ENCODE results near the gene HENMT1. TPM values are rescaled to one million over a fixed set of nuclear protein-coding genes. Genes with fewer than 3 reads are reported as not detected.

Gene HENMT1
- total RNA-seq, 1 experiment from 2014 or later = 6.2 TPM

DNA sequence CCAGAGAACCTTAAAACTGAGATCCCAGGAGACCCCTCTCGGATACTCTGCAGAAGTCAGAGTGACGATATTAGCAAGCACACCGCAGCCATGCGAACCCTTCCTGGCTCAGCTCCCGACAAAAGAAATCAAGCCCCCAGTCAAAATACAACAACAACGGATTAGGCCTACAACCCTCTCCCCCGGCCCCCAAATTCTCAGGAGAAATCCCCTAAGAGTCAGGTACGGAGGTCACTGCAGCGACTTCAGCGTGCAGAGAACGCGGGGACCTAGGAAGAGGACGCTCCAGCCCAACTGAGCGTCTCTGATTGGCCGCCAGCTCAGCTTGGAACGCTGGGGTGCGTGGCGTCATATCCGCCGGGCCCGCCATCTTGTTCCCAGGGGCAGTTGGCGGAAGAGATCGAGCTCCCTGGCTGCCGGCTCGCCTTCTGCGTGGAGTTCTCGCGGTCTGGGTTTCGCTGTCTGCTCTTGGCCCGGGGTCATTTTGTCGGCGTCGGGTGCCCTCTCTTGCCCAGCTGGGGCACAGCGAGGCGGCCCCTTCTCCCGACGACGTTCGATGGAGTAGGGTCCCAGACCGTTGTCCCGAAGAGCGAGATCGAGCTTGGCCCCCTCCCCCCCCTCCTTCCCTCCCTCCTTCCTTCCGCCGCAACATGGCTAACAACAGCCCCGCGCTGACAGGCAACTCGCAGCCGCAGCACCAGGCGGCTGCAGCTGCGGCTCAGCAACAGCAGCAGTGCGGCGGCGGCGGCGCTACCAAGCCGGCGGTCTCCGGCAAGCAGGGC lies 31.2 kb upstream of the HENMT1 start, which contains the start of gene PRPF38B:
PRPF38B (plus strand) TSS at position 369 of the 782 bp plus-strand sequence; CDS start at position 651, 282 bp downstream.
- no peaks in the 10 kb centered on the region for H3K27me3 ChIP-seq (ENCODE audit: insufficient read depth, low read length)
- peak within 1 kb of the TSS; percentile 2 for H4K5ac ChIP-seq (ENCODE audit: insufficient read length, low read depth, low read length)
- H3K79me1 ChIP-seq (ENCODE audit: insufficient read depth, low read depth, low read length, poor library complexity, severe bottlenecking) = peaks cover 3% of the 10 kb centered on the region
- peak within 1 kb of the TSS; percentile 56 for H2BK5ac ChIP-seq (ENCODE audit: insufficient read length, low read length)
- Mint-ChIP-seq H3K9me3 (no peaks in the 10 kb centered on the region), H3K27ac (peak within 1 kb of the TSS; percentile 99 to 100 (median 100)), H3K4me3 (peak within 1 kb of the TSS; percentile 99 to 100), H3K27me3 (ENCODE audit: low read depth) (no peaks in the 10 kb centered on the region; the same call in 1 of the 2 replicates), H3K4me1 (peaks cover 19 to 23% of the 10 kb centered on the region in 2 experiments), H3K36me3 (ENCODE audit: insufficient read depth in 1 of 3, low read depth in 3 of 3) (peaks cover 21 to 36% (median 24%) of the 10 kb centered on the region in 3 experiments; a peak in 6 of 7 replicates)
- H3K18ac ChIP-seq (ENCODE audit: insufficient read length, low read depth, low read length) = peak within 1 kb of the TSS; percentile 96
- no peak within 1 kb of the TSS for H2AK5ac ChIP-seq (ENCODE audit: insufficient read length, low read length)
- H3K23ac ChIP-seq (ENCODE audit: insufficient read length, low read depth, low read length) = no peak within 1 kb of the TSS
- peak within 1 kb of the TSS; percentile 91 for H3K56ac ChIP-seq (ENCODE audit: insufficient read length, low read depth, low read length)
- no peak within 1 kb of the TSS for H2BK15ac ChIP-seq (ENCODE audit: low read depth, low read length)
- peak; percentile 94 for DNase-seq
- H3K9ac ChIP-seq (ENCODE audit: extremely low read depth, insufficient read length, low read length) = peak within 1 kb of the TSS; percentile 99
- H3T11ph ChIP-seq (ENCODE audit: low read length) = no peak within 1 kb of the TSS
- H3K27ac ChIP-seq (ENCODE audit: insufficient read length, low read depth, low read length) = peak within 1 kb of the TSS; percentile 37
- peak within 1 kb of the TSS; percentile 92 for H3K14ac ChIP-seq (ENCODE audit: insufficient read depth, low read length)
- H4K91ac ChIP-seq (ENCODE audit: insufficient read length, low read depth, low read length) = peak within 1 kb of the TSS; percentile 80
- peak within 1 kb of the TSS; percentile 65; the same call in 1 of the 2 replicates for H3K4ac ChIP-seq (ENCODE audit: low read depth, low read length)
- H3K9me3 ChIP-seq (ENCODE audit: control insufficient read depth, low read depth, low read length) = no peaks in the 10 kb centered on the region
- H2BK20ac ChIP-seq (ENCODE audit: low read depth, low read length, poor library complexity, severe bottlenecking) = no peak within 1 kb of the TSS
- H2BK12ac ChIP-seq (ENCODE audit: insufficient read length, low read depth, low read length) = no peak within 1 kb of the TSS
- peaks cover 18% of the 10 kb centered on the region for H3K23me2 ChIP-seq (ENCODE audit: insufficient read length, low read depth, low read length, poor library complexity, severe bottlenecking)
- peak within 1 kb of the TSS; percentile 51 for H4K8ac ChIP-seq (replicated peaks; ENCODE audit: insufficient read length, low read depth, low read length)
- WGBS (ENCODE audit: extremely low coverage, insufficient read length, low lambda C conversion rate) = no CpG with 5 or more reads among the region's 59 CpGs
- peak within 1 kb of the TSS; percentile 85 for H2BK120ac ChIP-seq (ENCODE audit: low read depth, low read length, poor library complexity, severe bottlenecking)
- no peak for TF ChIP-seq CTCF (conservative IDR thresholded peaks at IDR 0.05)
- peak within 1 kb of the TSS; percentile 98 for H3K4me2 ChIP-seq (ENCODE audit: insufficient read depth, insufficient read length, low read length)
- peaks cover 2% of the 10 kb centered on the region for H4K20me1 ChIP-seq (ENCODE audit: control insufficient read depth, insufficient read depth, insufficient read length)
- no peak within 1 kb of the TSS for H2AFZ ChIP-seq (ENCODE audit: low read length)
- H3K4me1 ChIP-seq (ENCODE audit: insufficient read depth, low read length) = no peaks in the 10 kb centered on the region
- peaks cover 21% of the 10 kb centered on the region; the same call in 1 of the 2 replicates for H3K79me2 ChIP-seq (ENCODE audit: insufficient read depth, low read length)

Data from H9 (cell line).